GM18858 (cell line): ENCODE results near the gene REPS1.
"Not testable (repeated sequence)": the region's sequence is repeated elsewhere in the genome, so short reads cannot be mapped to it uniquely, and the experiment has no call there.

Experiments used
- ATAC-seq: cut with Tn5 transposase; IDR thresholded peaks from one replicate; pipeline ENCODE4 v1.9.1; 2021; ENCODE audit not compliant: unreplicated experiment

Gene REPS1

DNA sequence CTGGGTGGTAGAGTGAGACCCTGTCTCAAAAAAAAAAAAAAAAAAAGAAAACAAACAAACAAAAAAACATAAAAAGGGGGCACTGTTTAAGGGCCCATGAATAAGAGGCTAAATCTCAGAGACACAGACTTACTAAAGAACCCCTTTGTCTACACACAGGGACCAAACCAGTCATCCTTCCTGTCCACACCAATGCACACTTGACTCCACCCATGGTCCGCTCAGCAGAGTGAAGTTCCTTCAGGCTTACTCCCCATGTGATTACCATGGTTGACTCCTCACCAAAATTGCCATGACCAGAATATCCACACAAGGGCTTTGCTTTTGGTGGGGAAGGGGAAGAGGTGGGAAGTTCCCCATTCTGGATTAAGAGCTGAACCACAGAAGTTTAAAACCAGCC, 19.4 kb upstream of the REPS1 start:
- no peak for ATAC-seq

DNA sequence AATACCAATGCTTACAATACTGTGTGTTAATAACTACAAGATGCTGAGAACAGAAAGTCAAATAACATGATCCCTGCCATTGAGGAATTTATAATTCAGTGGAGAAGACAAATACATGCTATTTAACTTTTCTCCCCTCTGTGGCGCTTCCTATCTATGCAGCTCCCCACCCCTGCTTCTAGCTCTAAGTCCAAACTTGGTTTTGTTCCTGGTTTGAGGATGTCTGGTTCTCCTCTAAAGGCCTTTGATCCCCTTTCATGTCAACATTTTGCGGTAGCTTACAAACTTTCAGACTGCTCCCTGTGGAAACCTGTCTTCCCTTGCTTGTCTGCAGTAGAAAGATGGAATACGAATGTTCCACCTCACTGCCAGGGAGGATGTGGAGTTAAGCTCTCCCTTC, 18.4 kb upstream of the REPS1 start:
- ATAC-seq: no peak

DNA sequence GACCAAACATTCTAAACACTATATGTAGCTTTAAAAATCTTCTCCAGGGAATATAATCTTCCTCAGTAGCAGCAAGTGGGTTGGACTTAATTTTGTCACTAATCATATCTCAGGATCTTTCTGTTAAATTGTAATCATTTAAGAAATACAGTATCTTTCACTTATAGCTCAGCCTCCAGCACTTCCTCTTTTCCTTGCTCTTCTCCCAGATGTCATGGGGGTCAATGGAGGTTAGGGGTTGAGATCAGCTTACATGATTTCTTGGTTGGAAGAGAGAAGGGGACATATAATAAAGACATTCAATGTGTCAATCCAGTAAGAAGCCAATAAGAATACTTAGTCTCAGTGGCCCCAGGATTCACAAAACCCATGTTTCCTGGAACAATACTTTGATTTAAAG, 15.7 kb upstream of the REPS1 start:
- ATAC-seq: no peak

DNA sequence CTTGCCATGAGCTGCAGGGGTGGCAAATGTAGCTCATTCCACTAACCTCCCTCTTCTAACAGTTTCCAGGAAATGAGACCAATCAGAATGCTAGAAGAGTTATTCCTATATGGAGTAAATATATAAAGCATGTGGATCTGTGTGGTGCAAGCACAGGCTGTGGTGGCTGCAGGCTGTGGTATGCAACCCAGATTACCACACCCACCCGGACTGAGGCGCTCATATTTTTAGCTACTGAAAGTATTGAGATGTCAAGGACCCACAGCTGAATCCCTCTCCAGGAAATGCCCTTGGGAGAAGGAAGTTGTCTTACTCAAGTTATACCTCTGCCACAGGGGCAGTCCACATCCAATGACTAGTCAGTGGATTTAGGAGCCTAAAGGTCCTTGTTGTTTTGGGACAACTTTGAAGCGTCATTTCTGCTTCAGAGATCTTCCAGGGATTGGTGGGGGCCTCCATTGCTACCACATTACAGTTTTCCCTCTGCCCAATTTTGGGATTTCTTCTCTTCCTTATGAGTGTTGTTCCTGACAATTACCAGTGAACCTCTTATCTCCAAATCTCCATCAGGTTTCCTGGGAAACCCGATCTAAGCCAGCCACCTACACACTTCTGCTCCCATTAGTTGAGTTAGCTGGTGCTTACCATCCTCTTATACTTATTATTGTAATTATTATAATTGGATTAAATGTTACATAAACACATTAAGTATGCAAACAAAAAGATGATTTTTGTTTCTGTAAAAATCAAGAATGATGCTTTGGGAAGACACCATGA, 12.1 kb upstream of the REPS1 start:
- ATAC-seq: no peak

DNA sequence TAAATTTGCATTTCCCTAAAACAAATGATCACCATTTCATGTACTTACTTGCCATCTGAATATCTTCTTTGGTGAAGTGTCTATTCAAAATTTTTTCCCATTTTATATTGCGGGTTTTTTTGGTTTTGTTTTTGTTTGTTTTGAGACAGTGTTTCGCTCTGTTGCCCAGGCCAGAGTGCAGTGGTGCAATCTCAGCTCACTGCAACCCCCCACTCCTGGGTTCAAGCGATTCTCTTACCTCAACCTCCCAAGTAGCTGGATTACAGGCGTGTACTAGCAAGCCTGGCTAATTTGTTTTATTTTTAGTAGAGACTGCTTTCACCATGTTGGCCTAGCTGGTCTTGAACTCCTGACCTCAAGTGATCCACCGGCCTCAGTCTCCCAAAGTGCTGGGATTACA, 9.1 kb upstream of the REPS1 start:
- ATAC-seq: no peak

DNA sequence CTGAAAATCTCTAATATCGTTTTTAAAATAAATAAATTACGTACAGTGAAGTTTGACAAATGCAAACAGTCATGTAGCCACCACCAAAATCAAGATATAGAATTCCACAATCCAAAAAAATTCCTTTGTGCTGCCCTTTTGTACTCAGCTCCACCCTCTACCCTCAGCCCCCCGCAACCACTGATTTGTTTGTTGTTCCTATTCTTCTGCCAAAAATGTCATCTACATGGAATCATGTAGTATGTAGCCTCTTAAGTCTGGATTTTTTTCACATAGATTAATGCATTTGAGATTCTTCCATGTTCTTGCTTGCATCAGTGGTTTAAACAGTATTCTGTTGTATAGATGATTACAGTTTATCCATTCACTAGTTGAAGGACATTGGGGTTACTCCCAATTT, 8.5 kb upstream of the REPS1 start:
- no peak for ATAC-seq

DNA sequence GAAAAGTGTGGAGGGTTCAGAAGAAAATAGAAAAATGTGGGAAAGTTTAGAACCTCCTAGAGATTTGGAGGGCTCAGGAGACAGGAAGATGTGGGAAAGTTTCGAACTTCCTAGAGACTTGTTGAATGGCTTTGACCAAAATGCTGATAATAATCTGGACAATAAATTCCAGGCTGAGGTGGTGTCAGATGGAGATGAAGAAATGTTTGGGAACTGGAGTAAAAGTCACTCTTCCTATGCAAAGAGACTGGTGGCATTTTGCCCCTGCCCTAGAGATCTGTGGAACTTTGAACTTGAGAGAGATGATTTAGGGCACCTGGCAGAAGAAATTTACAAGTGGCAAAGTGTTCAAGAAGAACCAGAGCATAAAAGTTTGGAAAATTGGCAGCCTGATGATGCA, 5.4 kb upstream of the REPS1 start:
- ATAC-seq: not testable (repeated sequence)

DNA sequence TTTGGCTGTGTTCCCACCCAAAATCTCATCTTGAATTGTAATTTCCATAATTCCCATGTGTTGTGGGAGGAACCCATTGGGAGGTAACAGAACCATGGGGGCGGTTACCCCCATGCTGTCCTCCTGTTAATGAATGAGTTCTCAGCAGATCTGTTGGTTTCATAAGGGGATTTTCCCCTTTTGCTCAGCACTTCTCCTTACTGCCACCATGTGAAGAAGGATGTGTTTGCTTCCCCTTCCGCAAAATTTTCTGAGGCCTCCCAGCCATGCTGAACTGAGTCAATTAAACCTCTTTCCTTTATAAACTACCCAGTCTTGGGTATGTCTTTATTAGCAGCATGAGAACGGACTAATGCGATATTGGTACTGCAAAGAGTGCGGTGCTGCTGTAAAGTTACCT, 4.9 kb upstream of the REPS1 start:
- ATAC-seq: not testable (repeated sequence)

DNA sequence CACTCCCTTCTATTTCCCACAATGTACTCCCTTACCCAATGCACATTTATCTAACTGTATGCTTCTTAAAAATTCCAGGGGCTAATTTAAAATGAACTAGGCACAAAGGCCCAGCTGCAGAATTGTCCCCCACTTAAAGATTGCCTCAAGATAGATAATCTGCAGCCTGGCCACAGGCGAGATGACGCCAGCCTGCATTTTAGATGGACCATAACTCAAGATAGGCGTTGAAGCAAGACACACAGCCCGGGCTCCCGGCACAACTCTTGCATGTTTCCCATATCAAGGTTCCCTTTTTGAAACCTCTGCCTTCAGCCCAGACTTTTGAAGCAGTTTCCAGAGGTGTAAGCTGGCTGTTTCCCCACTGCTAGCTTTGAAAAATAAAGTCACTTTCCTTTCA, 3.2 kb upstream of the REPS1 start:
- ATAC-seq: no peak

DNA sequence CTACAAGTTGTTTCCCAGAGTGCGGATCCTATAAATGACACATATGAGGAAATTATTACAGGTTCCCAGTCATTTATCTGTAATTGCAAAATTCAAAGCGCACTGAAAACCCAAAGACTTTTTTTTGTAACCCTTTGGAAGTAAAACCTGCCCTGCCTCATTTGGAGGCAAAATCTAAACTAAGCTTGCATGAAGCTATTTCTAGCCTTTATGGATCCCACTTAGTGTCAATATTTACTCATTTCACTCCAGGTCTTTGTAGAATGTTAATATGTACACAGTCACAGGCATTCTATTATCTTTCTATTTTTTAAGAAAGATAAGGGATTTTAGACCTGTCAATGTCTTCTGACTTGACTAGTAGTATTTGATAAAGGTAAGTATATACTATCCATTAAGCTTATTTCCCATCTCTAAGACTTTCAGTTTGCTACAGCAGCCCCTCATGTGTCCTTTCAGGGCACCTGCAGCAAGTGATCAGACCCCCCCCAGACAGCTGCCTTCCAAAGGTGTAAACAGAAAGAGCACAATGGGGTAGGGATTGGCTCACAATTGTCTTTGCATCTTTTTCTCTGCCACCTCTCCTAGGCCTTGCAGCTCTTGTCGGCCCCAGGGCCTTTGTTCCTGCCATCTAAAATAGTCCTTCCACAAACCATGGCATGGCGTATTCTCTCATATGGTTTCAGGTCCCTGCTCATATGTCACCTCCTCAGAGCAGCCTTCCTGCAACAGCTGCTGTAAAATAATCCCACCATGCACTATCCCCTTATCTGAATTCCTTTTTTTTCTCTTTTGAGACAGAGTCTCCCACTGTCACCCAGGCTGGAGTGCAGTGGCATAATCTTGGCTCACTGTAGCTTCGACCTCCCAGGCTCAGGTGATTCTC, 1.3 kb upstream of the REPS1 start:
- ATAC-seq: no peak

DNA sequence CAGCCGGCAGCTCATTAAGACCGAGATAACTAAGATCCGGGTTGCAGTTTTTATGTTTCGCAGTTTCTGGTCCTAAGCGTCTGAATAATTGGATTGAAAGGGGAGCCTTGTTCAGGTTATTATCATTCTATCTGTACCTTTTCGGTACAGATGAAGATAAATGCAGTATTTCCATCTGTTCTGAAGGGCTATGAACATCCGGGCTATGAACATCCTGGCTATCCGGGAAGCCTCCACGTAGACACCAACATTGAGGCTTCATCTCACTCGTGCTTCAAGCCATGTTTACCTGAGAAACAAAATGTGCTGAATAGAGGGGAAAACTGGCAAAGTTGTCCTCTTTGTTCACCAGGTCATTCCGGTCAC, 399 bp upstream of the REPS1 start:
- peak; percentile 5 for ATAC-seq

DNA sequence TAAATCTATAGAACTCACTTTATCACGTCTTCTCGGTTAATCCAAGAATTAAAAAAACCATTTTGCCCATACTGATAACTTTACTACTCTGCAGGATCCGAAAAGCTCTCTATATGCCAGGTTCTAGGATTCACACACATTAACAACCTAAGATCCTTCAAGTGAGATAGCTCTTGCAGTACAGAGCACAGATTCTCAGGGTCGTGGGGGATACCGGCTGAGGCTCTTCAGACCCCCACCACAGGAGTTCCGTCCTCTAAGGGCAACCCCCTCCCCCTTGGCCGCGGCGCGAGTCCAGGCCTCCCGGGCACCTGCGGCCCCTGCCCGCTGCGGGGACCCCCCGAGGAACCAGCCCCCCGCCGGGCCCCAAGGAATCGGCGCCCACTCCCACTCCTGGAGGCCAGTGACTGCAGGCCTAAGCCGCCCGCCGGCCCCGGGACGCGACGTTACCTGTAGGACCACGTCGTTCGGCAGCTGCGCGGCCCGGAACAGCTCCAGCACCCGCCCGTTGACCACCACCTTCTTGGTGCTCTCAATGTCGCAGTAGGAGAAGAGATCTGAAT, 892 bp downstream of the REPS1 start:
- no peak for ATAC-seq

DNA sequence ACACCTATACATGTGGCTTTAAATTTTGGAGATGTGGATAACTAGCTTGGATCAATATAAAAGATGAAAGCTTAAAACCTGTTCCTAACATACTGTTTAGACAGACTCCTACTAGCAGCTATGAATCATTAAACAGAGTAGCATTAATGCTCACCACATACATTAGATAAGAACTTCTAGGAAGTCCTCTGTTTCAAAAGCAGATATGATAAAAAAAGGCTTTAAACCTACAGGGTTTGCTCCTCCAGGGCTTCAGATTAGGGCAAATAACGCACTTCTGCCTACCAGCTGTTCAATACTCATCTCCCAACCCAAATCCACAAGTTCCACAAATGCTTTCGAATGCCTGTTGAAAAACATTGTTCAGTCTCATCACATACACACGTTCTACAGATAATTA, 1.5 kb downstream of the REPS1 start:
- no peak for ATAC-seq

DNA sequence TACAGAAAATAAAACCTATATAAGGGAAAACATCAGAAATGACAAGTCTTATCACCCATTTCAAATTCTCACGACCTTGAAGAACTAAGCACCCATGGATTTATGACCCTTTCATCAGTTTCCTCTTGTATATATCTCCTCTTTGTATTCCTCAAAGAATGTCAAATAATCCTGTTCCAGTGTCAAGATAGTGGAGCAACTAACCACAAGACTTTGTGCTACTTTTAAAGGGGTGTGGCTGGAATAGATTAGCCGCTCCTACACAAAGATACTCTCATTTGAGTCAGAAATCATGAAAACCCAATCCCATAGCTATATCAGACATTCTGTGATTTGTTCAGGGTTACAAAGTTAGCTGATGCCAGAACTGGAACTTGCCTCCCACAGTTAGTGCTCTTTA, 6.6 kb downstream of the REPS1 start:
- ATAC-seq: no peak

DNA sequence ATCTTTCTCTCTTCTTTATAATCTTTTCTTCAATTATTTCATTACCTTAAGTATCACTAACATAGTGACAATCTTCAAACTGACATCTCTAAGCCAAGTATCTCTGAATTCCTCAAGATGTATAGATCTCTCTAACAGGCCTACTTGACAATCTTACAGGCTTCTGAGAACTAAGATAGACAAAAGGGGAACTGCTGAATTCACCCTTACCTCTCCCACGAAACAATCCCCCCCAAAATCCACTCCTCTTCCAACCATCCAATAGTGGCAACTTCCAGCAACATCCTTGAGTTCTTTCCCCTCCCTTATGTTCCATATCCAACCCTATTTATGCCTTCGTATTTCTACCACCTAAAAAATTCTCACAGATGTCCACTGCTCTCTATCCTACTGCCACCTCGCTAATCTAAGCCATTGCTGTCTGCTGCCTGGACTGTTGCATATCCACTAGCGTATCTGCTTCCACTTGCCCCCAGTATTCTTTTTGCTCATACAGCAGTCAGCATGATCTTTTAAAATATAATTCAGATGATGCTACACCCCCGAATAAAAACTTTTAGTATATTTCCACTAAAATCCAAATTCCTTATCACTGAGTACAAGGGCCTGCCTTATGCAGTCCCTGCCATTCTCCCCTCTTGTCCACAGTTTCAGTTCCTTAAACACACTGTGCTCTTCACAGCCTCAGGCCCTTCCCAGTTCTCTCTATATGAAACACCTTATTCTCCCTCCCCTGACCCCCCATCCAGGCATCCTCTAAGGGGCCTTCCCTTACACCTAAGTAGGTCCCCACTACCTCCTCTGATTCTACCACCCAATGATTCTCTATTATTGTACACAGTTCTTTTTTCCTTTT, 8.0 kb downstream of the REPS1 start:
- ATAC-seq: peak; percentile 38

DNA sequence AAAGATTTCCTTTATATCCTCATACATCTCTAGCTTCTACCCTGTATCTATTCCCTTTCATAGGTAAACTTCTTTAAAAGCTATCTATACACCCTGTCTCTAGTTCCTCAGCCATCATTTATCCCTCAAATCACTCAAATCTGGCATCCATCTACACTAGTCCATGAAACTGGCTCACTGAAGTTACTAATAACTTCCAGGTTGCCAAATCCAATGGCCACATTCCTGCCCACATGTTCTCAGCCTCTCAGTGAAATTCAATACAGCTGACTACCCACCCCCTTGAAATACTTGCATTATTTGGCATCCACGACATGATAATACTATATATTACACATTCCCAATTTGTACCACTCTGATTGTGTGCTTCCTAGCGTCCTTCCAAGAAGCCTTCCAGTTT, 8.7 kb downstream of the REPS1 start:
- no peak for ATAC-seq

DNA sequence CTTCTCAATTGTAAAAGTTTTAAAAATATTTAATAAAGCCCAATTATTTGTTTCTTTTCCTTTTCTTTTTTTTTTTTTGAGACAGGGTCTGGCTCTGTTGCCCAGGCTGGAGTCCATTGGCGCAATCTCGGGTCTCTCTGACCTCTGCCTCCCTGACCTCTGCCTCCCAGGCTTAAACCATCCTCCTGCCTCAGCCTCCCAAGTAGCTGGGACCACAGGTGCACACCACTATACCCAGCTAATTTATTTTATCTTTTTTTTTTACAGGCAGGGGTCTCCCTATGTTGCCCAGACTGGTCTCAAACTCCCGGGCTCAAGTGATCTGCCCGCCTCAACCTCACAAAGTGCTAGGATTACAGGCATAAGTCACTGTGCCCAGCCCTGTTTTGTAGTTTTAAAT, 9.8 kb downstream of the REPS1 start:
- no peak for ATAC-seq

DNA sequence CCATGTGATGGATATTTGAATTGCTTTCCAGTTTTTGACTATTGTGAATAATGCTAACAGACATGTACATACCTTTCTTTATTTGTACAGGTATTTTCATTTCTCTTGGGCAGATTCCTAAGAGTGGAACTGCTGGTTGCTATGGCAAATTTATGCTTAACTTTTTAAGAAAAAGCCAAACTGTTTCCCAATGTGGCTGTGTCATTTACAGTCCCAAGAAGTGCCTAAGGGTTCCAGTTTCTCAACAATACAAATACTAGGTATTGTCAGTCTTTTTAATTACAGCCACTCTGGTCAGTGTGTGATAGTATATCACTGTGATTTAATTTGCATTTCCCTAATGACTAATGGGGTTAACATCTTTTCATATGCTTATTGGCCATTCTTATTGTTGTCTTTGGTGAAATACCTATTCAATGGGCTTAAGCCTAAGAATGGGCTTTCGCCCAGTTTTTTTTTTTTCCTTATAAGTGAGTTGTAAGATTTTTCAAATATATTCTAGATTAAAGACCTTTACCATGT, 10.3 kb downstream of the REPS1 start:
- no peak for ATAC-seq

DNA sequence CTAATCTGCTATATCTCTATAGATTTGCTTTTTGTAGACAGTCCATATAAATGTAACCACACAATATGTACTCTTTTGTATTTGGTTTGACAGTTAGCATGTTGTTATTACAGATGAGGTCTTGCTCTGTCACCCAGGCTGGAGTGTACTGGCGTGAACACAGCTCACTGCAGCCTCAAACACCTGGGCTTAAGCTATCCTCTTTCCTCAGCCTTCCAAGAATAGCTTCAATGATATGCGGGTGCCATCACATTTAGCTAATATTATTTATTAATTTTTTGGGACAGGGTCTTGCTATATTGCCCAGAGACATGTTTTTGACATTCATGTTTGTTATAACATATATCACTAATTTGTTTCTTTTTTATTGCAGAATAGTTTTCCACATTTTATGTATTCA, 10.8 kb downstream of the REPS1 start:
- no peak for ATAC-seq

DNA sequence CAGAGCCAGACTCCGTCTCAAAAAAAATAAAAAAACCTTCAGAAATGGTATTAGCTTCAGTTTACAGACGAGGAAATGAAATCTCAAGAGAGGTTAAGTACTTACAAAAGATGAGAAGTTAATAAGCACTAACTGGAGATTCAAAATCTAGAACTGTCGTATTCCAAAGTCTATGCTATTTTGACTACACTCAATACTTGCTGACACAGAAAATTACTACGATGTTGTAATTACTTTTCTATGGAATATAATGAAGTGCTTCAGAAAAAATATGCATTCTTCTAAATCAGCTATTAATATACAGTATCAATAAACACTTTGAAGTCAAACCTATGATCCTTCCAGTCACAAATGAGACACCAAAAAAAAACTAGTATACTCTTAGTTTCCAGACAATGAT, 12.2 kb downstream of the REPS1 start:
- no peak for ATAC-seq
